ENCODE results near the gene SYCP2L.
"Not testable (repeated sequence)": the region's sequence is repeated elsewhere in the genome, so short reads cannot be mapped to it uniquely, and the experiment has no call there.

Gene SYCP2L

DNA sequence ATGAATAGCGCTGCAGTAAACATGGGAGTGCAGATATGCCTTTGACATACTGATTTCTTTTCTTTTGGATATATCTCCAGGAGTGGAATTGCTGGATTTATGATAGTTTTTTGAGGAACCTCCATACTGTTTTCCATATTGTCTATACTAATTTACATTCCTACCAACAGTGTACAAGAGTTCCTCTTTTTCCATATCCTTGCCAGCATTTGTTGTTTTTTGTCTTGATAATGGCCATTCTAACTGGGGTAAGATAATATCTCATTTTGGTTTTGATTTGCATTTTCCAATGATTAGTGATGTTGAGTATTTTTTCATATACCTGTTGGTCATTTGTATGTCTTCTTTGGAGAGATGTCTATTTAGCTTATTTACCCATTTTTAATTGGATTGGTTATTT is 3.3 kb downstream of the SYCP2L start:
- DNase-seq (ENCODE audit: low read depth), result no peak
- no peak overlapping the region for H3K4me3 ChIP-seq (ENCODE audit: low read depth, low read length)
- TF ChIP-seq, protein P1, sequence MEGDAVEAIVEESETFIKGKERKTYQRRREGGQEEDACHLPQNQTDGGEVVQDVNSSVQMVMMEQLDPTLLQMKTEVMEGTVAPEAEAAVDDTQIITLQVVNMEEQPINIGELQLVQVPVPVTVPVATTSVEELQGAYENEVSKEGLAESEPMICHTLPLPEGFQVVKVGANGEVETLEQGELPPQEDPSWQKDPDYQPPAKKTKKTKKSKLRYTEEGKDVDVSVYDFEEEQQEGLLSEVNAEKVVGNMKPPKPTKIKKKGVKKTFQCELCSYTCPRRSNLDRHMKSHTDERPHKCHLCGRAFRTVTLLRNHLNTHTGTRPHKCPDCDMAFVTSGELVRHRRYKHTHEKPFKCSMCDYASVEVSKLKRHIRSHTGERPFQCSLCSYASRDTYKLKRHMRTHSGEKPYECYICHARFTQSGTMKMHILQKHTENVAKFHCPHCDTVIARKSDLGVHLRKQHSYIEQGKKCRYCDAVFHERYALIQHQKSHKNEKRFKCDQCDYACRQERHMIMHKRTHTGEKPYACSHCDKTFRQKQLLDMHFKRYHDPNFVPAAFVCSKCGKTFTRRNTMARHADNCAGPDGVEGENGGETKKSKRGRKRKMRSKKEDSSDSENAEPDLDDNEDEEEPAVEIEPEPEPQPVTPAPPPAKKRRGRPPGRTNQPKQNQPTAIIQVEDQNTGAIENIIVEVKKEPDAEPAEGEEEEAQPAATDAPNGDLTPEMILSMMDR (IDR thresholded peaks at IDR 0.05; ENCODE audit: control insufficient read depth, extremely low read depth, insufficient read depth), result no peak

DNA sequence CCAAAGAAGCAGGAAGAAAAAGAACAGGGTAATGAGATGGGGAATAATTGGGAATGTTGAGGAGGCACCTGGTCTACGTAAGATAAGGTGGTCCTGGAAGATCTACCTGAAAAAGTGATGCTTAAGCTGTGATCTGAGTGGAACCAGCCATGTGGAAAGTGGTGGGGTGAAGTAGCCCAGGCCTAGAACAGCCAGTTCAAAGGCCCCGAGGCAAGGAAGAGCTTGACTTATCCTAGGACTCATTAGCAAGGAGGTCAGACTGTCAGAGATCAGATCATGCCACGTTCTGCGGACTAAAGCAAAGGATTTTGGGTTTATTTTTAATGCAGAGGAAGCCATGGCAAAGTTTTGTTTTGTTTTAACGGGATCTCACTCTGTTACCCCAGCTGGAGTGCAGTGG is 5.1 kb downstream of the SYCP2L start:
- H3K4me3 ChIP-seq (ENCODE audit: low read depth, low read length), result no peak overlapping the region
- TF ChIP-seq, protein P1 (IDR thresholded peaks at IDR 0.05; ENCODE audit: control insufficient read depth, extremely low read depth, insufficient read depth), result no peak
- no peak for DNase-seq (ENCODE audit: low read depth)

DNA sequence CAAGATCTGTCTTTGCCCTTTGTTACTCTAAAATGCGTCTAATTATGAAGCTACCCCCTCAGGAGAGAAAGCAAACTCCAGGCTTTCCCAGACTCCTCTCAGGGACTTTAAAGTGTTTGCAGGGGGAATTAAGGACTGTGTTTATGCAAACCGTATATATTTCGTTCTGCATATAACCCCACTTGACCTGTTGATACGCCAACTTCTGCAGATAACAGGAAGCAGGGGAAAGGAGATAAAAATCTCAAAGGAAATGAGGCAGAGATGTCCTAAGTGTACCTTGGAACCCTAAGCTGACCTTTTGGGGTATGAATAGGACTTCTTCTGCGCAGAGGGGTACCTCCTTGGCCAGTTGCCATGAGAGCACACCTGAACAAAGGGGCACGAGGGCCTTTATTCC is 8.1 kb downstream of the SYCP2L start:
- DNase-seq (ENCODE audit: low read depth), result no peak
- no peak overlapping the region for H3K4me3 ChIP-seq (ENCODE audit: low read depth, low read length)
- TF ChIP-seq, protein P1 (IDR thresholded peaks at IDR 0.05; ENCODE audit: control insufficient read depth, extremely low read depth, insufficient read depth), result no peak

DNA sequence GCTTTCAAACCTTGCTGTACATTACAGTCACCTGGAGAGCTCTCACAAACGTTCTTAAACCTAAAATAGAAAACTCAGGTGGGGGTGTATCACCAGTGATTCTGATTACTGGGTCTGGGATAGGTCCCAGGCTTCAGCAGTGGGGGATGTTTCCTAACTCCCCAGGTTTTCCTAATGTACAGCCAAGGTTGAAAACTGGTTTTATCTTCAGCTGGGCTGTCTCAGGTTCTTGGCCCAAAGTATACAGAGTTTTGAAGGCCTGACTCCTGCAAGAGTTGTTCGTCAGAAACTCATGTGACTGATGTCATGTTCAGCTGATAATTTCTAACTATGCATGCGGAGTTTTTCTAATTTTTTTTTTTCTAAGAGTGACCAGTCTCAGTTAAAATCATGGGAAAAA is 9.8 kb downstream of the SYCP2L start:
- TF ChIP-seq, protein P1 (IDR thresholded peaks at IDR 0.05; ENCODE audit: control insufficient read depth, extremely low read depth, insufficient read depth), result no peak
- DNase-seq (ENCODE audit: low read depth), result no peak
- no peak overlapping the region for H3K4me3 ChIP-seq (ENCODE audit: low read depth, low read length)

DNA sequence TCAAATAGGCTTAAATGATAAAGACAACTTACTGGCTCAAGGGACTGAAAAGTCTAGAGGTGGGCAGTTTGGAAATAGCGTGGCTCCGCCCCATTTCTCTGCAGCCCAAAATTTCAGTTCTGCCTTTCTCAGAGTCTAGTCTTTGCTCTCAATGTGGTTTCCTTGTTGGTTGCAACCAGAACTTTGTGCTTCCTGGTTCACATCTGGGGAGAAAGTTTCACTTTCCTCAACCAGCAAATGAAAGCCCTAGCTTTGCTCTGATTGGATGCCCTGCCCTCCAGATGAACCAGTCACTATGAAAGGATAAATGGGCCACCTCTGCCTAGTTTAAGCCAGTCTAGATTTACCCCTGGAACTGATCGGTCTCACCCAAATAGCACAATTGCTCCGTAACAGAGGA is 14.9 kb downstream of the SYCP2L start:
- TF ChIP-seq, protein P1 (IDR thresholded peaks at IDR 0.05; ENCODE audit: control insufficient read depth, extremely low read depth, insufficient read depth), result no peak
- H3K4me3 ChIP-seq (ENCODE audit: low read depth, low read length), result no peak overlapping the region
- DNase-seq (ENCODE audit: low read depth), result no peak

DNA sequence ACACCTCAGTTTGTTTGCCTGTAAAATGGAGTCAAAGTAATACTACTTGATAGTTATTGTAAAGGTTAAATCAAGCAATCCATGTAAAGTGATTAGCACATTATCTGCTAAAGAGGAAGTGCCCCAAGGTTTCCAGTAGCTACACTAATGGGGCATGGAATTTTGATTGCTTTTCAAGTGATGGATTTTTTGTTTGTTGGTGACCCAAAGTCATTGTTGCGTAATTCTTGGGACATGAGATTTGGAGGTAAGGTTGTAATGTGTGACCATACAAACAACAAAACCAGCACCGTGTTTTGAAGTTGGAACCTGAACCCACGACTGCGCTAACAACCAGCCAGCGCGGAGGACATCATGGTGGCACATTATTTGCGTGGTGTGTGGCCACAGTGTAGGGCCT is 17.2 kb downstream of the SYCP2L start:
- TF ChIP-seq, protein P1 (IDR thresholded peaks at IDR 0.05; ENCODE audit: control insufficient read depth, extremely low read depth, insufficient read depth), result no peak
- DNase-seq (ENCODE audit: low read depth), result no peak
- H3K4me3 ChIP-seq (ENCODE audit: low read depth, low read length), result no peak overlapping the region

DNA sequence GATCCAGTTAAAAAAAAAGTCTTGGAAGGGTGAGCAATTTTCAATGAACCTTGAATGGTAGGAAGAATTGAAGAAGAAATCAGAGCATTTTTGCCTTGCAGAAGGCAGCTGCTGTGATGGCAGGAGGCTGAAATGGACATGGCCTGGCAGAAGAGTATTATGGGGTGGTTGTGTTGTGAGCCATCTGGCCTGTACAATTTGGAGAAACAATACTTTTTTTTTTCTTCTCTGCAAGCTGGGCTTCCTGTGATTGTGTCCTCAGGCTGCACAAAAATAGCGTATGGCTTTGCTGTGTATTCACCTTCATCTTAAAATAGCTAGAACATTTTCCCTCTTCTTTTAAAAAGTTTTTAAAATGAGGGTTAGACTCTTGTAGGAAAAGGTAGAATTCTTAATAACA is 21.4 kb downstream of the SYCP2L start:
- no peak overlapping the region for H3K4me3 ChIP-seq (ENCODE audit: low read depth, low read length)
- TF ChIP-seq, protein P1 (IDR thresholded peaks at IDR 0.05; ENCODE audit: control insufficient read depth, extremely low read depth, insufficient read depth), result no peak
- no peak for DNase-seq (ENCODE audit: low read depth)

DNA sequence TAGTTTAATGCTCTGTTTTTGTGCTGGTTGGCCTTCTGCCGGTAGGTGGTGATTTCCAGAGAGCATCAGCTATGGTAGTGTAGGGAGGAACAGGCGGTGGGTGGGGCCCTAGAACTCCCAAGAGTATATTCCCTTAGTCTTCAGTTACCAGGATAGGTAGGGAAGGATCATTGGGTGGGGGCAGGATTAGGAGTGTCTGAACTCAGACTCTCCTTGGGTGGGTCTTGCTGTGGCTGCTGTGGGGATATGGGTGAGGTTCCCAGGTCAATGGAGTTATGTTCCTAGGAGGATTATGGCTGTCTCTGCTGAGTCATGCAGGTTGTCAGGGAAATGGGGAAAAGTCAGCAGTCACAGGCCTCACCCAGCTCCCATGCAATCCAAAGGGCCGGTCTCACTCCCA is 32.7 kb downstream of the SYCP2L start:
- H3K4me3 ChIP-seq (ENCODE audit: low read depth, low read length); DNase-seq (ENCODE audit: low read depth): not testable (repeated sequence)
